GM18508 (cell line): Measurements from ENCODE around the gene CTCF.

Source experiments
- ATAC-seq: cut with Tn5 transposase; IDR thresholded peaks from one replicate; pipeline ENCODE4 v1.9.1; 2021; ENCODE audit warnings: moderate number of reproducible peaks; ENCODE audit not compliant: insufficient read depth, unreplicated experiment

Gene CTCF

GRCh38 chr16:67547423-67548264, 14.7 kb upstream of the CTCF start:
- ATAC-seq = no peak

GRCh38 chr16:67548265-67549126, 13.8 kb upstream of the CTCF start:
- ATAC-seq = no peak

- ATAC-seq = no peak
Measured at GRCh38 chr16:67549240-67549639, 13.1 kb upstream of the CTCF start.

- no peak for ATAC-seq
Measured at GRCh38 chr16:67549936-67550335, 12.4 kb upstream of the CTCF start.

- ATAC-seq = no peak
Measured at GRCh38 chr16:67551091-67551490, 11.2 kb upstream of the CTCF start.

- ATAC-seq = no peak
Measured at GRCh38 chr16:67551972-67552371, 10.4 kb upstream of the CTCF start.

- ATAC-seq = no peak
Measured at GRCh38 chr16:67552476-67552875, 9.8 kb upstream of the CTCF start.

- no peak for ATAC-seq
Measured at GRCh38 chr16:67555795-67556212, 6.5 kb upstream of the CTCF start.

GRCh38 chr16:67558859-67559258, 3.5 kb upstream of the CTCF start:
- ATAC-seq = no peak

GRCh38 chr16:67560827-67561342, 1.4 kb upstream of the CTCF start:
- no peak for ATAC-seq

- no peak for ATAC-seq
Measured at GRCh38 chr16:67561501-67561823, 864 bp upstream of the CTCF start.

GRCh38 chr16:67561824-67562525, 351 bp upstream of the CTCF start:
- peak; percentile 57 for ATAC-seq

GRCh38 chr16:67562918-67563707, 787 bp downstream of the CTCF start:
- peak; percentile 10 for ATAC-seq

GRCh38 chr16:67563708-67564468, 1.6 kb downstream of the CTCF start:
- ATAC-seq = no peak

GRCh38 chr16:67565470-67566100, 3.3 kb downstream of the CTCF start:
- no peak for ATAC-seq

GRCh38 chr16:67571464-67571863, 9.1 kb downstream of the CTCF start:
- ATAC-seq = no peak

- ATAC-seq = no peak
Measured at GRCh38 chr16:67571981-67572431, 9.7 kb downstream of the CTCF start.

GRCh38 chr16:67579686-67580085, 17.4 kb downstream of the CTCF start:
- ATAC-seq = no peak

- no peak for ATAC-seq
Measured at GRCh38 chr16:67580202-67580601, 17.9 kb downstream of the CTCF start.
